22Rv1 (cell line): ENCODE data around the gene CDH16.

Experiments used
- ZFX ChIP-seq: fragments of 450-650 bp; IDR thresholded peaks from 2 replicates; pipeline ENCODE4 v1.6.1; 2017; ENCODE audit warnings: antibody characterized with exemption, borderline replicate concordance
- TF ChIP-seq, protein P1 (sequence below): fragments of 450-650 bp; IDR thresholded peaks from 2 replicates; pipeline ENCODE4 v1.5.1; 2017; ENCODE audit warnings: mild to moderate bottlenecking

DNA sequence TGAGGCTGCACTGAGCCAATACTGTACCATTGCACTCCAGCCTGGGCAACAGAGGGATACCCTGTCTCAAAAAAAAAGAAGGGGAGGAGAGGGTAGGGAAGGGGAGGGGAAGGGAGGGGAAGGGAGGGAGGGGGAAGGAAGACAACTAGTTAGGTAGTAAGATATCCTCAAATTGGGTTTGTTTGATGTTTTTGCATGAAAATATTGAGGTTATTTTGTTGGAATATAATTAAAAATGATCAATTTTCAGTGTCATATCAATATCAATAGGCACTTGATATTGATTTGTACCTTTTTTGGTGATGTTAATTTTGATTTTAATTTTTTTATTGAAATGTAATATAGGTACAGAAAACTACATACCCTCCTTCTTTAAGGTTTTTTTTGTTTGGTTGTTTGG, 55.0 kb downstream of the CDH16 start:
- TF ChIP-seq, protein P1, sequence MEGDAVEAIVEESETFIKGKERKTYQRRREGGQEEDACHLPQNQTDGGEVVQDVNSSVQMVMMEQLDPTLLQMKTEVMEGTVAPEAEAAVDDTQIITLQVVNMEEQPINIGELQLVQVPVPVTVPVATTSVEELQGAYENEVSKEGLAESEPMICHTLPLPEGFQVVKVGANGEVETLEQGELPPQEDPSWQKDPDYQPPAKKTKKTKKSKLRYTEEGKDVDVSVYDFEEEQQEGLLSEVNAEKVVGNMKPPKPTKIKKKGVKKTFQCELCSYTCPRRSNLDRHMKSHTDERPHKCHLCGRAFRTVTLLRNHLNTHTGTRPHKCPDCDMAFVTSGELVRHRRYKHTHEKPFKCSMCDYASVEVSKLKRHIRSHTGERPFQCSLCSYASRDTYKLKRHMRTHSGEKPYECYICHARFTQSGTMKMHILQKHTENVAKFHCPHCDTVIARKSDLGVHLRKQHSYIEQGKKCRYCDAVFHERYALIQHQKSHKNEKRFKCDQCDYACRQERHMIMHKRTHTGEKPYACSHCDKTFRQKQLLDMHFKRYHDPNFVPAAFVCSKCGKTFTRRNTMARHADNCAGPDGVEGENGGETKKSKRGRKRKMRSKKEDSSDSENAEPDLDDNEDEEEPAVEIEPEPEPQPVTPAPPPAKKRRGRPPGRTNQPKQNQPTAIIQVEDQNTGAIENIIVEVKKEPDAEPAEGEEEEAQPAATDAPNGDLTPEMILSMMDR: no peak
- no peak for TF ChIP-seq ZFX
